Measurements from ENCODE around the gene TUBB.

DNA sequence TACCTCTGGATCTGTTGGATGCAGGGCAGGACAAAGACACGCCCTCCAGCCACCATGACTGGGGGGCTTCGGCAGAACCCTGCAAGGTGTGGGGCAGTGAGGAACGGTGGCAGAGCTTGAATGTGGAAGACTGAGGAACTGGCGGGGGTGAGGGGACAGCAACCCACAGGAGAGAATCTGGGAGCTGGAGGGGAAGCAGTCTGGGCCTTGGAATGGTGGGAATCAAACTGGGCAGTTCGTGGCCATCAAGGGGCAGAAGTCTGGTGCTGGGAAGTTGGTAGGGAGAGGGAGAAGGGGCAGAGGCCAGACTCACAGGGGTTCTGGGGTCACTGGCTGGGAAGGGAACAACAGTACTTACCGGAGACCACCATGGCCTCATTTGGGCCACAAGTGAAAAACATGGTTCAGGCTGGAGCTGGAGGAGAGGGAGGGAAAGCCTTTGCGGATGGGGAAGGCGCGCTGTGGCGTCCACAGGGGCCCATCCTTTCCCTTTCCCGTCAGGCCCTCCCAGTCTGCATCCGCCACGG is 21.7 kb downstream of the TUBB start:
- TF ChIP-seq, protein P1, sequence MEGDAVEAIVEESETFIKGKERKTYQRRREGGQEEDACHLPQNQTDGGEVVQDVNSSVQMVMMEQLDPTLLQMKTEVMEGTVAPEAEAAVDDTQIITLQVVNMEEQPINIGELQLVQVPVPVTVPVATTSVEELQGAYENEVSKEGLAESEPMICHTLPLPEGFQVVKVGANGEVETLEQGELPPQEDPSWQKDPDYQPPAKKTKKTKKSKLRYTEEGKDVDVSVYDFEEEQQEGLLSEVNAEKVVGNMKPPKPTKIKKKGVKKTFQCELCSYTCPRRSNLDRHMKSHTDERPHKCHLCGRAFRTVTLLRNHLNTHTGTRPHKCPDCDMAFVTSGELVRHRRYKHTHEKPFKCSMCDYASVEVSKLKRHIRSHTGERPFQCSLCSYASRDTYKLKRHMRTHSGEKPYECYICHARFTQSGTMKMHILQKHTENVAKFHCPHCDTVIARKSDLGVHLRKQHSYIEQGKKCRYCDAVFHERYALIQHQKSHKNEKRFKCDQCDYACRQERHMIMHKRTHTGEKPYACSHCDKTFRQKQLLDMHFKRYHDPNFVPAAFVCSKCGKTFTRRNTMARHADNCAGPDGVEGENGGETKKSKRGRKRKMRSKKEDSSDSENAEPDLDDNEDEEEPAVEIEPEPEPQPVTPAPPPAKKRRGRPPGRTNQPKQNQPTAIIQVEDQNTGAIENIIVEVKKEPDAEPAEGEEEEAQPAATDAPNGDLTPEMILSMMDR (IDR thresholded peaks at IDR 0.05; ENCODE audit: control extremely low read depth in 1 of 3, insufficient read depth in 1 of 3, low read depth in 1 of 3, low read length in 3 of 3), result no peak
- TF ChIP-seq KDM1A (IDR thresholded peaks at IDR 0.05; ENCODE audit: borderline replicate concordance, low read length) (no peak), POU5F1 (IDR thresholded peaks at IDR 0.05; ENCODE audit: low read depth, low read length) (no peak), POLR2AphosphoS5 (IDR thresholded peaks at IDR 0.05; ENCODE audit: low read depth, low read length) (no peak), SUZ12 (IDR thresholded peaks at IDR 0.05; ENCODE audit: low read length) (no peak), PHF8 (conservative IDR thresholded peaks at IDR 0.05; ENCODE audit: low read depth, low read length) (no peak), NRF1 (IDR thresholded peaks at IDR 0.05; ENCODE audit: low read depth, low read length) (no peak), POLR2A (IDR thresholded peaks at IDR 0.05; ENCODE audit: control extremely low read depth in 1 of 2, low read depth in 2 of 2, low read length in 2 of 2) (peak in 1 of 2 experiments; percentile 66; a peak in 1 of 3 replicates), SIN3A (conservative IDR thresholded peaks at IDR 0.05 in 1 of 2, IDR thresholded peaks at IDR 0.05 in 1 of 2; ENCODE audit: low read depth in 1 of 2, low read length in 2 of 2) (no peak)
- TF ChIP-seq, protein P2, sequence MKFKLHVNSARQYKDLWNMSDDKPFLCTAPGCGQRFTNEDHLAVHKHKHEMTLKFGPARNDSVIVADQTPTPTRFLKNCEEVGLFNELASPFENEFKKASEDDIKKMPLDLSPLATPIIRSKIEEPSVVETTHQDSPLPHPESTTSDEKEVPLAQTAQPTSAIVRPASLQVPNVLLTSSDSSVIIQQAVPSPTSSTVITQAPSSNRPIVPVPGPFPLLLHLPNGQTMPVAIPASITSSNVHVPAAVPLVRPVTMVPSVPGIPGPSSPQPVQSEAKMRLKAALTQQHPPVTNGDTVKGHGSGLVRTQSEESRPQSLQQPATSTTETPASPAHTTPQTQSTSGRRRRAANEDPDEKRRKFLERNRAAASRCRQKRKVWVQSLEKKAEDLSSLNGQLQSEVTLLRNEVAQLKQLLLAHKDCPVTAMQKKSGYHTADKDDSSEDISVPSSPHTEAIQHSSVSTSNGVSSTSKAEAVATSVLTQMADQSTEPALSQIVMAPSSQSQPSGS (IDR thresholded peaks at IDR 0.05; ENCODE audit: low read length), result no peak
- TF ChIP-seq, protein P3, sequence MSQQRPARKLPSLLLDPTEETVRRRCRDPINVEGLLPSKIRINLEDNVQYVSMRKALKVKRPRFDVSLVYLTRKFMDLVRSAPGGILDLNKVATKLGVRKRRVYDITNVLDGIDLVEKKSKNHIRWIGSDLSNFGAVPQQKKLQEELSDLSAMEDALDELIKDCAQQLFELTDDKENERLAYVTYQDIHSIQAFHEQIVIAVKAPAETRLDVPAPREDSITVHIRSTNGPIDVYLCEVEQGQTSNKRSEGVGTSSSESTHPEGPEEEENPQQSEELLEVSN (IDR thresholded peaks at IDR 0.05), result no peak
